WTC11 (cell line): Measurements from ENCODE around the gene ARHGEF9. TPM values are rescaled to one million over a fixed set of nuclear protein-coding genes. Genes with fewer than 3 reads are reported as not detected.

Experiments used
- ATAC-seq: fragments of 200-7000 bp; cut with Tn5 transposase; 2 replicates; pipeline ENCODE4 v1.10.0; 2021; ENCODE audit warnings: mild to moderate bottlenecking, moderate library complexity
- CTCF ChIA-PET: fragments of 300-600 bp; sonication (Branson Sonifier 250); formaldehyde crosslinking; loops from one replicate; lab custom pipeline; 2021; ENCODE audit warnings: antibody characterized with exemption; lab: Charles Lee
- POLR2A ChIA-PET: fragments of 350-600 bp; sonication (Branson Sonifier 250); formaldehyde crosslinking; loops from one replicate; lab custom pipeline; 2021; ENCODE audit warnings: antibody characterized with exemption; lab: Charles Lee
- DNase-seq: peaks from one replicate; pipeline ENCODE4 v3.0.0; 2021; ENCODE audit warnings: low spot score
- H3K27ac Mint-ChIP-seq: 2 replicates; pipeline ENCODE4 v1.8.0; 2021; ENCODE audit warnings: mixed read lengths
- H3K27me3 Mint-ChIP-seq: 2 replicates; pipeline ENCODE4 v1.8.0; 2021; ENCODE audit warnings: low read depth, mild to moderate bottlenecking, moderate library complexity, mixed read lengths
- H3K36me3 Mint-ChIP-seq: 2 replicates; pipeline ENCODE4 v1.8.0; 2021; ENCODE audit warnings: mixed read lengths
- H3K4me1 Mint-ChIP-seq: 2 replicates; pipeline ENCODE4 v1.8.0; 2022; ENCODE audit warnings: mixed read lengths
- H3K4me3 Mint-ChIP-seq: 2 replicates; pipeline ENCODE4 v1.8.0; 2021; ENCODE audit warnings: mild to moderate bottlenecking, moderate library complexity, mixed read lengths
- H3K9me3 Mint-ChIP-seq: 2 replicates; pipeline ENCODE4 v1.8.0; 2021; ENCODE audit warnings: mixed read lengths
- CREB1 ChIP-seq: sonication (generic); formaldehyde crosslinking; IDR thresholded peaks from 2 replicates; pipeline ENCODE4 v1.8.0; 2023; ENCODE audit warnings: mild to moderate bottlenecking, missing genetic modification reagents
- ESRRA ChIP-seq: sonication (generic); formaldehyde crosslinking; IDR thresholded peaks from 2 replicates; pipeline ENCODE4 v1.8.1; 2022; ENCODE audit warnings: mild to moderate bottlenecking, missing genetic modification reagents, borderline replicate concordance
- FOXK1 ChIP-seq: sonication (generic); formaldehyde crosslinking; IDR thresholded peaks from 2 replicates; pipeline ENCODE4 v1.8.0; 2022; ENCODE audit warnings: mild to moderate bottlenecking, moderate library complexity, missing genetic modification reagents
- GABPB1 ChIP-seq: sonication (generic); formaldehyde crosslinking; IDR thresholded peaks from 2 replicates; pipeline ENCODE4 v1.8.1; 2023; ENCODE audit warnings: mild to moderate bottlenecking, missing genetic modification reagents
- GRHL2 ChIP-seq: fragments of 250-450 bp; sonication (Bioruptor Pico); IDR thresholded peaks from 2 replicates; pipeline ENCODE4 v1.8.0; 2022; ENCODE audit warnings: mild to moderate bottlenecking, moderate library complexity; ENCODE audit not compliant: insufficient replicate concordance, severe bottlenecking
- JAZF1 ChIP-seq: fragments of 250-450 bp; sonication (Bioruptor Pico); IDR thresholded peaks from 2 replicates; pipeline ENCODE4 v1.9.0; 2021; ENCODE audit warnings: moderate library complexity, mild to moderate bottlenecking, inconsistent platforms
- KAT7 ChIP-seq: sonication (generic); formaldehyde crosslinking; IDR thresholded peaks from 2 replicates; pipeline ENCODE4 v1.8.1; 2023; ENCODE audit warnings: missing genetic modification reagents, mild to moderate bottlenecking, borderline replicate concordance
- NFATC4 ChIP-seq: fragments of 250-450 bp; sonication (Bioruptor Pico); IDR thresholded peaks from 2 replicates; pipeline ENCODE4 v1.9.0; 2021; ENCODE audit warnings: mild to moderate bottlenecking
- PREB ChIP-seq: sonication (generic); formaldehyde crosslinking; IDR thresholded peaks from 2 replicates; pipeline ENCODE4 v1.8.1; 2022; ENCODE audit warnings: mild to moderate bottlenecking, missing genetic modification reagents, moderate library complexity, borderline replicate concordance
- TEAD1 ChIP-seq: sonication (generic); formaldehyde crosslinking; IDR thresholded peaks from 2 replicates; pipeline ENCODE4 v1.8.0; 2022; ENCODE audit warnings: mild to moderate bottlenecking, missing genetic modification reagents
- ZNF138 ChIP-seq: sonication (generic); formaldehyde crosslinking; conservative IDR thresholded peaks from 2 replicates; pipeline ENCODE4 v1.8.1; 2022; ENCODE audit warnings: mild to moderate bottlenecking, moderate library complexity, missing genetic modification reagents
- ZNF219 ChIP-seq: sonication (generic); formaldehyde crosslinking; IDR thresholded peaks from 2 replicates; pipeline ENCODE4 v1.8.0; 2023; ENCODE audit warnings: missing genetic modification reagents, mild to moderate bottlenecking, borderline replicate concordance
- ZNF263 ChIP-seq: sonication (generic); formaldehyde crosslinking; IDR thresholded peaks from 2 replicates; pipeline ENCODE4 v1.8.1; 2022; ENCODE audit warnings: low read depth, mild to moderate bottlenecking, moderate library complexity, missing genetic modification reagents
- ZNF281 ChIP-seq: sonication (generic); formaldehyde crosslinking; IDR thresholded peaks from 2 replicates; pipeline ENCODE4 v1.8.0; 2023; ENCODE audit warnings: mild to moderate bottlenecking, missing genetic modification reagents
- total RNA-seq: library from RNA; stranded (reverse); gene quantifications from 3 replicates; pipeline ENCODE4 v1.2.3, GENCODE V29; 2021
- TF ChIP-seq, protein P1 (sequence below): sonication (generic); formaldehyde crosslinking; IDR thresholded peaks from 2 replicates; pipeline ENCODE4 v1.8.1; 2022; ENCODE audit warnings: low read depth, missing genetic modification reagents, borderline replicate concordance
- TF ChIP-seq, protein P2 (sequence below): sonication (generic); formaldehyde crosslinking; IDR thresholded peaks from 2 replicates; pipeline ENCODE4 v1.8.0; 2022; ENCODE audit warnings: mild to moderate bottlenecking, missing genetic modification reagents
- TF ChIP-seq, protein P3 (sequence below): fragments of 250-450 bp; sonication (Bioruptor Pico); IDR thresholded peaks from 2 replicates; pipeline ENCODE4 v2.1.2; 2022; ENCODE audit warnings: mild to moderate bottlenecking, moderate library complexity
- TF ChIP-seq, protein P4 (sequence below): fragments of 250-450 bp; sonication (Bioruptor Pico); conservative IDR thresholded peaks from 2 replicates; pipeline ENCODE4 v1.9.0; 2021; ENCODE audit warnings: mild to moderate bottlenecking
- TF ChIP-seq, protein P5 (sequence below): sonication (generic); formaldehyde crosslinking; IDR thresholded peaks from 2 replicates; pipeline ENCODE4 v1.8.0; 2022; ENCODE audit warnings: mild to moderate bottlenecking, missing genetic modification reagents
- TF ChIP-seq, protein P6 (sequence below): sonication (generic); formaldehyde crosslinking; IDR thresholded peaks from 2 replicates; pipeline ENCODE4 v1.8.1; 2022; ENCODE audit warnings: mild to moderate bottlenecking, moderate library complexity, missing genetic modification reagents
- TF ChIP-seq, protein P7 (sequence below): fragments of 200-600 bp; IDR thresholded peaks from 2 replicates; pipeline ENCODE4 v1.8.0; 2022; ENCODE audit warnings: antibody characterized with exemption

Gene ARHGEF9
- total RNA-seq, 1 experiment from 2014 or later: 32.1 TPM

DNA sequence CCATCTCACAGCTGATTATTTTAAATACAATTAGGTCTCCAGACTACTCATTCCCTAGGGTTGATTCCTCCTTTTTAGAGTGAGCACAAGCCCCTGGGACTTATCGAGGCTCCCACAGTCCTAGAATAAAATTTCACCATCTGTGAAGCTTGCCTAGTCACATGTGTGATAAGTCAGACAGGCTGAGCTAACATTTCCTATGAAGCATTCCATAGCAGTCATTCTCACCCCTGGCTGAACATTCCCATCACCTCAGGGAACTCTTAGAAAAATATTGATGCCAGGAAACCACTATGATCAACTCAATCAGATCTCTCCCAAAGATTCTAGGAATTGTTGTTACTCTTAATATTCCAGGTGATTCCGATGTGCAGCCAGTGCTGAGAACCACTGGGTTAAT, 37.7 kb downstream of the ARHGEF9 start:
- no peaks in the 10 kb centered on the region for H3K27me3 Mint-ChIP-seq

GRCh38 chrX:63746715-63747114, 38.3 kb downstream of the ARHGEF9 start:
- POLR2A ChIA-PET: no interaction called here
- no peak overlapping the region for H3K27ac Mint-ChIP-seq
- TF ChIP-seq, protein P1, sequence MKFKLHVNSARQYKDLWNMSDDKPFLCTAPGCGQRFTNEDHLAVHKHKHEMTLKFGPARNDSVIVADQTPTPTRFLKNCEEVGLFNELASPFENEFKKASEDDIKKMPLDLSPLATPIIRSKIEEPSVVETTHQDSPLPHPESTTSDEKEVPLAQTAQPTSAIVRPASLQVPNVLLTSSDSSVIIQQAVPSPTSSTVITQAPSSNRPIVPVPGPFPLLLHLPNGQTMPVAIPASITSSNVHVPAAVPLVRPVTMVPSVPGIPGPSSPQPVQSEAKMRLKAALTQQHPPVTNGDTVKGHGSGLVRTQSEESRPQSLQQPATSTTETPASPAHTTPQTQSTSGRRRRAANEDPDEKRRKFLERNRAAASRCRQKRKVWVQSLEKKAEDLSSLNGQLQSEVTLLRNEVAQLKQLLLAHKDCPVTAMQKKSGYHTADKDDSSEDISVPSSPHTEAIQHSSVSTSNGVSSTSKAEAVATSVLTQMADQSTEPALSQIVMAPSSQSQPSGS (CRISPR knock-in tag): no peak
- TF ChIP-seq FOXK1 (no peak), PREB (no peak), NFATC4 (CRISPR knock-in tag) (no peak), ZNF219 (CRISPR knock-in tag) (no peak)
- TF ChIP-seq, protein P2, sequence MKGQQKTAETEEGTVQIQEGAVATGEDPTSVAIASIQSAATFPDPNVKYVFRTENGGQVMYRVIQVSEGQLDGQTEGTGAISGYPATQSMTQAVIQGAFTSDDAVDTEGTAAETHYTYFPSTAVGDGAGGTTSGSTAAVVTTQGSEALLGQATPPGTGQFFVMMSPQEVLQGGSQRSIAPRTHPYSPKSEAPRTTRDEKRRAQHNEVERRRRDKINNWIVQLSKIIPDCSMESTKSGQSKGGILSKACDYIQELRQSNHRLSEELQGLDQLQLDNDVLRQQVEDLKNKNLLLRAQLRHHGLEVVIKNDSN (CRISPR knock-in tag): no peak
- TF ChIP-seq, protein P3, sequence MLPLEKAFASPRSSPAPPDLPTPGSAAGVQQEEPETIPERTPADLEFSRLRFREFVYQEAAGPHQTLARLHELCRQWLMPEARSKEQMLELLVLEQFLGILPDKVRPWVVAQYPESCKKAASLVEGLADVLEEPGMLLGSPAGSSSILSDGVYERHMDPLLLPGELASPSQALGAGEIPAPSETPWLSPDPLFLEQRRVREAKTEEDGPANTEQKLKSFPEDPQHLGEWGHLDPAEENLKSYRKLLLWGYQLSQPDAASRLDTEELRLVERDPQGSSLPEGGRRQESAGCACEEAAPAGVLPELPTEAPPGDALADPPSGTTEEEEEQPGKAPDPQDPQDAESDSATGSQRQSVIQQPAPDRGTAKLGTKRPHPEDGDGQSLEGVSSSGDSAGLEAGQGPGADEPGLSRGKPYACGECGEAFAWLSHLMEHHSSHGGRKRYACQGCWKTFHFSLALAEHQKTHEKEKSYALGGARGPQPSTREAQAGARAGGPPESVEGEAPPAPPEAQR: no peak
- TF ChIP-seq, protein P4, sequence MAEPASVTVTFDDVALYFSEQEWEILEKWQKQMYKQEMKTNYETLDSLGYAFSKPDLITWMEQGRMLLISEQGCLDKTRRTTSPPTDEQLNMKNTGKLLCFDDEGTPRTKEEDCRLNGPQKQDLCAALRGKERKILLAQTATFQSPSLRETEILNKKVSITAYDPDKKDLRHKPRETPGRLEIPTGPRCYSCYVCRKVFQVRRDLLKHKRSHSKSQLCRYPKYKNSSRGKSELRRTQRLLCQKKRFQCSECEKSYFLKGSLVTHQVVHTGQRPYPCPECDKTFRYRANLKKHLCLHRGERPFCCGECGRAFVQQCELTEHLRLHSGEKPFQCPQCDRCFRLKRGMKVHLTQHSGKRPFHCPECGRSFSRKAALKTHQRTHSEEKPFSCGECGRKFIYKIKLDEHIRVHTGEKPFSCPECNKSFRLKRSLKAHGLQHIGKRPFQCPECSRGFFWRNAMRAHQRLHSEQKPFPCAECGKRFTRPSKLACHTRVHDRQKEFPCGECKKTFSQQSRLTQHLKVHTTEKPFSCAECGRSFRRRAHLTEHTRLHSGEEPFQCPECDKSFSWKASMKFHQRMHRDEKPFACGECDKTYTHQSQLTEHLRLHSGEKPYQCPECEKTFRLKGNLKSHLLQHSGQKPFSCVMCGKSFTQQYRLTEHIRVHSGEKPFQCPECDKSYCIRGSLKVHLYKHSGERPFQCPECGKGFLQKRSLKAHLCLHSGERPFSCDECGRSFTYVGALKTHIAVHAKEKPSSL (CRISPR knock-in tag): no peak

More for the DNA sequence above, 37.7 kb downstream of the ARHGEF9 start:
- no peak for ATAC-seq
- Mint-ChIP-seq H3K27ac (no peak overlapping the region), H3K4me1 (peaks cover 30% of the 10 kb centered on the region), H3K4me3 (no peak overlapping the region), H3K36me3 (no peaks in the 10 kb centered on the region), H3K9me3 (no peaks in the 10 kb centered on the region)
- TF ChIP-seq, protein P5, sequence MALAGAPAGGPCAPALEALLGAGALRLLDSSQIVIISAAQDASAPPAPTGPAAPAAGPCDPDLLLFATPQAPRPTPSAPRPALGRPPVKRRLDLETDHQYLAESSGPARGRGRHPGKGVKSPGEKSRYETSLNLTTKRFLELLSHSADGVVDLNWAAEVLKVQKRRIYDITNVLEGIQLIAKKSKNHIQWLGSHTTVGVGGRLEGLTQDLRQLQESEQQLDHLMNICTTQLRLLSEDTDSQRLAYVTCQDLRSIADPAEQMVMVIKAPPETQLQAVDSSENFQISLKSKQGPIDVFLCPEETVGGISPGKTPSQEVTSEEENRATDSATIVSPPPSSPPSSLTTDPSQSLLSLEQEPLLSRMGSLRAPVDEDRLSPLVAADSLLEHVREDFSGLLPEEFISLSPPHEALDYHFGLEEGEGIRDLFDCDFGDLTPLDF (CRISPR knock-in tag): no peak
- TF ChIP-seq GRHL2 (no peak), ZNF281 (CRISPR knock-in tag) (no peak), ZNF263 (CRISPR knock-in tag) (no peak), CREB1 (CRISPR knock-in tag) (no peak), ESRRA (CRISPR knock-in tag) (no peak), FOXK1 (no peak), ZNF138 (CRISPR knock-in tag) (no peak), TEAD1 (CRISPR knock-in tag) (no peak), GABPB1 (CRISPR knock-in tag) (no peak), ZNF219 (CRISPR knock-in tag) (no peak), JAZF1 (CRISPR knock-in tag) (no peak), KAT7 (no peak)
- TF ChIP-seq, protein P6, sequence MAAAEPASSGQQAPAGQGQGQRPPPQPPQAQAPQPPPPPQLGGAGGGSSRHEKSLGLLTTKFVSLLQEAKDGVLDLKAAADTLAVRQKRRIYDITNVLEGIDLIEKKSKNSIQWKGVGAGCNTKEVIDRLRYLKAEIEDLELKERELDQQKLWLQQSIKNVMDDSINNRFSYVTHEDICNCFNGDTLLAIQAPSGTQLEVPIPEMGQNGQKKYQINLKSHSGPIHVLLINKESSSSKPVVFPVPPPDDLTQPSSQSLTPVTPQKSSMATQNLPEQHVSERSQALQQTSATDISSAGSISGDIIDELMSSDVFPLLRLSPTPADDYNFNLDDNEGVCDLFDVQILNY (CRISPR knock-in tag): no peak
- TF ChIP-seq, protein P7, sequence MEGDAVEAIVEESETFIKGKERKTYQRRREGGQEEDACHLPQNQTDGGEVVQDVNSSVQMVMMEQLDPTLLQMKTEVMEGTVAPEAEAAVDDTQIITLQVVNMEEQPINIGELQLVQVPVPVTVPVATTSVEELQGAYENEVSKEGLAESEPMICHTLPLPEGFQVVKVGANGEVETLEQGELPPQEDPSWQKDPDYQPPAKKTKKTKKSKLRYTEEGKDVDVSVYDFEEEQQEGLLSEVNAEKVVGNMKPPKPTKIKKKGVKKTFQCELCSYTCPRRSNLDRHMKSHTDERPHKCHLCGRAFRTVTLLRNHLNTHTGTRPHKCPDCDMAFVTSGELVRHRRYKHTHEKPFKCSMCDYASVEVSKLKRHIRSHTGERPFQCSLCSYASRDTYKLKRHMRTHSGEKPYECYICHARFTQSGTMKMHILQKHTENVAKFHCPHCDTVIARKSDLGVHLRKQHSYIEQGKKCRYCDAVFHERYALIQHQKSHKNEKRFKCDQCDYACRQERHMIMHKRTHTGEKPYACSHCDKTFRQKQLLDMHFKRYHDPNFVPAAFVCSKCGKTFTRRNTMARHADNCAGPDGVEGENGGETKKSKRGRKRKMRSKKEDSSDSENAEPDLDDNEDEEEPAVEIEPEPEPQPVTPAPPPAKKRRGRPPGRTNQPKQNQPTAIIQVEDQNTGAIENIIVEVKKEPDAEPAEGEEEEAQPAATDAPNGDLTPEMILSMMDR: no peak
- no peak for DNase-seq
- ChIA-PET CTCF (no interaction called here), POLR2A (no interaction called here)

More at GRCh38 chrX:63746715-63747114, 38.3 kb downstream of the ARHGEF9 start:
- Mint-ChIP-seq H3K4me3 (no peak overlapping the region), H3K9me3 (no peaks in the 10 kb centered on the region), H3K36me3 (no peaks in the 10 kb centered on the region), H3K27me3 (no peaks in the 10 kb centered on the region), H3K4me1 (peaks cover 30% of the 10 kb centered on the region)
- no peak for ATAC-seq
- DNase-seq: no peak
- CTCF ChIA-PET: no interaction called here
